T-helper 2 cell treated with Interferon-gamma antibody and Interleukin-4, amounts not matched to agents 5 μg/mL and 100 μg/mL, for 36 hours (primary cell): ENCODE data around the gene CFAP161.

ENCODE experiments used
- DNase-seq: peaks from one replicate; pipeline ENCODE4 v3.0.0; 2021; ENCODE audit warnings: low spot score
- H3K27ac Mint-ChIP-seq: one replicate; pipeline ENCODE4 v1.8.0; 2021; ENCODE audit warnings: mild to moderate bottlenecking, mixed read lengths
- H3K27me3 Mint-ChIP-seq: one replicate; pipeline ENCODE4 v1.8.0; 2021; ENCODE audit warnings: low read depth, mixed read lengths
- H3K36me3 Mint-ChIP-seq: one replicate; pipeline ENCODE4 v1.8.0; 2021; ENCODE audit warnings: low read depth, mixed read lengths
- H3K4me1 Mint-ChIP-seq: one replicate; pipeline ENCODE4 v1.8.0; 2021; ENCODE audit warnings: low read depth, mixed read lengths
- H3K4me3 Mint-ChIP-seq: one replicate; pipeline ENCODE4 v1.8.0; 2022; ENCODE audit warnings: mild to moderate bottlenecking, moderate library complexity, mixed read lengths
- H3K9me3 Mint-ChIP-seq: one replicate; pipeline ENCODE4 v1.8.0; 2021; ENCODE audit warnings: mixed read lengths

The CFAP161 gene

GRCh38 chr15:81174125-81174791 lies 40.2 kb downstream of the CFAP161 start:
- no peak overlapping the region for H3K4me3 Mint-ChIP-seq
- H3K4me1 Mint-ChIP-seq = no peaks in the 10 kb centered on the region
- H3K27ac Mint-ChIP-seq = no peak overlapping the region
- H3K36me3 Mint-ChIP-seq = no peaks in the 10 kb centered on the region
- DNase-seq = no peak
- no peaks in the 10 kb centered on the region for H3K9me3 Mint-ChIP-seq
- H3K27me3 Mint-ChIP-seq = peaks cover 16% of the 10 kb centered on the region

- Mint-ChIP-seq H3K27me3 (peaks cover 16% of the 10 kb centered on the region), H3K4me1 (no peaks in the 10 kb centered on the region), H3K9me3 (no peaks in the 10 kb centered on the region), H3K4me3 (no peak overlapping the region), H3K36me3 (no peaks in the 10 kb centered on the region), H3K27ac (no peak overlapping the region)
- no peak for DNase-seq
Measured at GRCh38 chr15:81174792-81175327, 40.8 kb downstream of the CFAP161 start.

- no peak for DNase-seq
- peaks cover 13% of the 10 kb centered on the region for H3K27me3 Mint-ChIP-seq
Measured at GRCh38 chr15:81175496-81175895, 41.4 kb downstream of the CFAP161 start.

GRCh38 chr15:81176291-81176893 lies 42.3 kb downstream of the CFAP161 start:
- Mint-ChIP-seq H3K9me3 (no peaks in the 10 kb centered on the region), H3K27me3 (peaks cover 12% of the 10 kb centered on the region), H3K27ac (no peak overlapping the region), H3K36me3 (no peaks in the 10 kb centered on the region), H3K4me3 (no peak overlapping the region), H3K4me1 (no peaks in the 10 kb centered on the region)
- DNase-seq = no peak

More at GRCh38 chr15:81175496-81175895, 41.4 kb downstream of the CFAP161 start:
- no peak overlapping the region for H3K4me3 Mint-ChIP-seq
- no peaks in the 10 kb centered on the region for H3K9me3 Mint-ChIP-seq
- H3K4me1 Mint-ChIP-seq = no peaks in the 10 kb centered on the region
- no peaks in the 10 kb centered on the region for H3K36me3 Mint-ChIP-seq
- H3K27ac Mint-ChIP-seq = no peak overlapping the region

- no peaks in the 10 kb centered on the region for H3K36me3 Mint-ChIP-seq
- peaks cover 24% of the 10 kb centered on the region for H3K27me3 Mint-ChIP-seq
- DNase-seq = no peak
- no peak overlapping the region for H3K27ac Mint-ChIP-seq
- H3K4me3 Mint-ChIP-seq = no peak overlapping the region
- peaks cover 3% of the 10 kb centered on the region for H3K4me1 Mint-ChIP-seq
- H3K9me3 Mint-ChIP-seq = no peaks in the 10 kb centered on the region
Measured at GRCh38 chr15:81178365-81178764, 44.3 kb downstream of the CFAP161 start.

GRCh38 chr15:81181220-81181619 lies 47.1 kb downstream of the CFAP161 start:
- Mint-ChIP-seq H3K36me3 (no peaks in the 10 kb centered on the region), H3K9me3 (no peaks in the 10 kb centered on the region), H3K27ac (no peak overlapping the region), H3K4me1 (peaks cover 6% of the 10 kb centered on the region), H3K27me3 (peaks cover 32% of the 10 kb centered on the region), H3K4me3 (no peak overlapping the region)
- no peak for DNase-seq

GRCh38 chr15:81182031-81182755 lies 48.1 kb downstream of the CFAP161 start:
- Mint-ChIP-seq H3K4me1 (peaks cover 6% of the 10 kb centered on the region), H3K36me3 (no peaks in the 10 kb centered on the region), H3K4me3 (no peak overlapping the region), H3K27ac (no peak overlapping the region), H3K9me3 (no peaks in the 10 kb centered on the region), H3K27me3 (peaks cover 32% of the 10 kb centered on the region)
- no peak for DNase-seq

- no peaks in the 10 kb centered on the region for H3K9me3 Mint-ChIP-seq
- H3K27ac Mint-ChIP-seq = no peak overlapping the region
- peaks cover 6% of the 10 kb centered on the region for H3K4me1 Mint-ChIP-seq
- H3K4me3 Mint-ChIP-seq = no peak overlapping the region
- H3K36me3 Mint-ChIP-seq = no peaks in the 10 kb centered on the region
- no peak for DNase-seq
- H3K27me3 Mint-ChIP-seq = peaks cover 32% of the 10 kb centered on the region
Measured at GRCh38 chr15:81182756-81183438, 48.8 kb downstream of the CFAP161 start.

- peaks cover 32% of the 10 kb centered on the region for H3K27me3 Mint-ChIP-seq
- H3K36me3 Mint-ChIP-seq = no peaks in the 10 kb centered on the region
- peaks cover 6% of the 10 kb centered on the region for H3K4me1 Mint-ChIP-seq
- H3K27ac Mint-ChIP-seq = no peak overlapping the region
- H3K9me3 Mint-ChIP-seq = no peaks in the 10 kb centered on the region
- no peak overlapping the region for H3K4me3 Mint-ChIP-seq
- DNase-seq = no peak
Measured at GRCh38 chr15:81183439-81183775, 49.3 kb downstream of the CFAP161 start.

- Mint-ChIP-seq H3K9me3 (no peaks in the 10 kb centered on the region), H3K27ac (no peak overlapping the region), H3K36me3 (no peaks in the 10 kb centered on the region), H3K27me3 (peaks cover 32% of the 10 kb centered on the region), H3K4me3 (no peak overlapping the region), H3K4me1 (peaks cover 6% of the 10 kb centered on the region)
- no peak for DNase-seq
Measured at GRCh38 chr15:81184188-81184587, 50.1 kb downstream of the CFAP161 start.

GRCh38 chr15:81185631-81186295 lies 51.7 kb downstream of the CFAP161 start:
- Mint-ChIP-seq H3K27me3 (peaks cover 32% of the 10 kb centered on the region), H3K27ac (no peak overlapping the region), H3K36me3 (no peaks in the 10 kb centered on the region), H3K9me3 (no peaks in the 10 kb centered on the region), H3K4me1 (peaks cover 6% of the 10 kb centered on the region), H3K4me3 (no peak overlapping the region)
- DNase-seq = no peak

GRCh38 chr15:81188354-81188753 lies 54.3 kb downstream of the CFAP161 start:
- Mint-ChIP-seq H3K9me3 (no peaks in the 10 kb centered on the region), H3K4me3 (no peak overlapping the region), H3K27me3 (peaks cover 11% of the 10 kb centered on the region), H3K27ac (no peak overlapping the region), H3K36me3 (no peaks in the 10 kb centered on the region), H3K4me1 (peaks cover 3% of the 10 kb centered on the region)
- DNase-seq = no peak

- no peaks in the 10 kb centered on the region for H3K4me1 Mint-ChIP-seq
- no peaks in the 10 kb centered on the region for H3K9me3 Mint-ChIP-seq
- H3K4me3 Mint-ChIP-seq = no peak overlapping the region
- no peaks in the 10 kb centered on the region for H3K36me3 Mint-ChIP-seq
- peaks cover 5% of the 10 kb centered on the region for H3K27me3 Mint-ChIP-seq
- no peak overlapping the region for H3K27ac Mint-ChIP-seq
- no peak for DNase-seq
Measured at GRCh38 chr15:81189583-81190283, 55.7 kb downstream of the CFAP161 start.
